Skeletal muscle cell (primary cell): ENCODE data around the gene SLC9A9.

ENCODE experiments used
- DNase-seq: peaks from one replicate; pipeline ENCODE4 v3.0.0-alpha.2; 2010; ENCODE audit warnings: low read depth
- H3K4me3 ChIP-seq: 2 replicates; pipeline ENCODE4 v1.5.1; 2011; ENCODE audit warnings: low read depth, mild to moderate bottlenecking, control low read depth, low read length, moderate library complexity

The SLC9A9 gene

GRCh38 chr3:143668385-143668784 lies 179.9 kb downstream of the SLC9A9 start:
- H3K4me3 ChIP-seq, result no peak overlapping the region
- DNase-seq, result no peak

GRCh38 chr3:143661677-143662076 lies 186.6 kb downstream of the SLC9A9 start:
- no peak for DNase-seq
- H3K4me3 ChIP-seq, result no peak overlapping the region

- DNase-seq, result no peak
- no peak overlapping the region for H3K4me3 ChIP-seq
Observed at GRCh38 chr3:143658861-143659260, 189.4 kb downstream of the SLC9A9 start.

GRCh38 chr3:143658116-143658515 lies 190.2 kb downstream of the SLC9A9 start:
- DNase-seq, result no peak

GRCh38 chr3:143657391-143657790 lies 190.9 kb downstream of the SLC9A9 start:
- no peak for DNase-seq

More at GRCh38 chr3:143658116-143658515, 190.2 kb downstream of the SLC9A9 start:
- H3K4me3 ChIP-seq, result no peak overlapping the region

GRCh38 chr3:143654906-143655305 lies 193.4 kb downstream of the SLC9A9 start:
- H3K4me3 ChIP-seq, result no peak overlapping the region
- DNase-seq, result peak; percentile 33

More at GRCh38 chr3:143657391-143657790, 190.9 kb downstream of the SLC9A9 start:
- H3K4me3 ChIP-seq, result no peak overlapping the region

GRCh38 chr3:143653935-143654334 lies 194.3 kb downstream of the SLC9A9 start:
- no peak overlapping the region for H3K4me3 ChIP-seq
- DNase-seq, result no peak

GRCh38 chr3:143653493-143653892 lies 194.8 kb downstream of the SLC9A9 start:
- no peak overlapping the region for H3K4me3 ChIP-seq
- DNase-seq, result no peak

- DNase-seq, result no peak
- H3K4me3 ChIP-seq, result no peak overlapping the region
Observed at GRCh38 chr3:143652118-143652517, 196.2 kb downstream of the SLC9A9 start.

- no peak overlapping the region for H3K4me3 ChIP-seq
- no peak for DNase-seq
Observed at GRCh38 chr3:143650827-143651226, 197.4 kb downstream of the SLC9A9 start.

GRCh38 chr3:143650120-143650519 lies 198.1 kb downstream of the SLC9A9 start:
- no peak for DNase-seq

GRCh38 chr3:143648708-143649107 lies 199.6 kb downstream of the SLC9A9 start:
- H3K4me3 ChIP-seq, result no peak overlapping the region
- DNase-seq, result no peak

More at GRCh38 chr3:143650120-143650519, 198.1 kb downstream of the SLC9A9 start:
- H3K4me3 ChIP-seq, result no peak overlapping the region

GRCh38 chr3:143648218-143648617 lies 200.1 kb downstream of the SLC9A9 start:
- H3K4me3 ChIP-seq, result no peak overlapping the region

GRCh38 chr3:143644370-143645089 lies 203.7 kb downstream of the SLC9A9 start:
- no peak overlapping the region for H3K4me3 ChIP-seq
- peak; percentile 76 for DNase-seq

More at GRCh38 chr3:143648218-143648617, 200.1 kb downstream of the SLC9A9 start:
- DNase-seq, result no peak

GRCh38 chr3:143643905-143644304 lies 204.4 kb downstream of the SLC9A9 start:
- no peak for DNase-seq
- no peak overlapping the region for H3K4me3 ChIP-seq

- no peak overlapping the region for H3K4me3 ChIP-seq
- DNase-seq, result no peak
Observed at GRCh38 chr3:143640774-143641173, 207.5 kb downstream of the SLC9A9 start.

GRCh38 chr3:143637133-143637532 lies 211.1 kb downstream of the SLC9A9 start:
- H3K4me3 ChIP-seq, result no peak overlapping the region
- no peak for DNase-seq

GRCh38 chr3:143634991-143635390 lies 213.3 kb downstream of the SLC9A9 start:
- DNase-seq, result no peak
- no peak overlapping the region for H3K4me3 ChIP-seq

- DNase-seq, result no peak
- H3K4me3 ChIP-seq, result no peak overlapping the region
Observed at GRCh38 chr3:143634427-143634826, 213.8 kb downstream of the SLC9A9 start.

GRCh38 chr3:143633816-143634215 lies 214.5 kb downstream of the SLC9A9 start:
- no peak for DNase-seq
- no peak overlapping the region for H3K4me3 ChIP-seq

- no peak for DNase-seq
- no peak overlapping the region for H3K4me3 ChIP-seq
Observed at GRCh38 chr3:143629726-143630125, 218.5 kb downstream of the SLC9A9 start.
